ENCODE data around the gene PLIN1.

- no peak for TF ChIP-seq POLR2AphosphoS5 (IDR thresholded peaks at IDR 0.05)
- no peak for TF ChIP-seq CTCF (IDR thresholded peaks at IDR 0.05 in 8 of 11, conservative IDR thresholded peaks at IDR 0.05 in 3 of 11)
- no peak for TF ChIP-seq POLR2A (IDR thresholded peaks at IDR 0.05)
Measured at GRCh38 chr15:89714775-89715174, 35.6 kb upstream of the PLIN1 start.
